Ecto neural progenitor cell (in vitro differentiated cells): ENCODE measurements around the gene L2HGDH.
"Not testable (repeated sequence)": the region's sequence is repeated elsewhere in the genome, so short reads cannot be mapped to it uniquely, and the experiment has no call there.

Experiments used
- DNase-seq: peaks from one replicate; pipeline ENCODE4 v3.0.0-alpha.2; 2018; ENCODE audit warnings: low spot score

L2HGDH gene

DNA sequence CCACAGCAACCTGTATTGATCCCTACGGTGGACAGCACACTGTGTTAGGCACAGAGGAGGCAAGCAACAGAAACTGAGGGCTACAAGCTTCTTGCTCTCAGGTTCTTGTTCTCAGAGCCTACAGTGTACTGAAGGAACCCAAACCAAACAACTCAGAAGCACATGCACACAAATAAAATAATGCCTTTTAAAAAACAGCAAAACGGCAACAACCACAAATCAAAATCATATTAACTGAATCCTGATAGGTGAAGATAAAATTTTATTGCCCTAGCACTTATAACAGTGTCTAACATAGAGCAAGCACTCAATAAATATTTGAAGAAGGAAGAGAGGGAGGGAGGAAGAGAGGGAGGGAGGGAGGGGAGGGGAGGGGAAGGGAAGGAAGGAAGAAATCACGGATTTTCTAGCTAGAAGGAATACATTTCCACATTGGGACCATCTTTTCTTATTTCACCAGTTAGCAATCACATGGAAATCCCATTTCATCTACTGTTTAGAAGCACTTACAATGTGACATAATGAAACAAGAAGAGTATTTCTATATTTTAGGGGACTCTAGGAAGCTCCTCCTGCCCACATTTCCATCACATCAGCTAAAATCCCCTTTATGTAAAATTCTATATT lies 27.3 kb upstream of the L2HGDH start:
- DNase-seq: no peak

DNA sequence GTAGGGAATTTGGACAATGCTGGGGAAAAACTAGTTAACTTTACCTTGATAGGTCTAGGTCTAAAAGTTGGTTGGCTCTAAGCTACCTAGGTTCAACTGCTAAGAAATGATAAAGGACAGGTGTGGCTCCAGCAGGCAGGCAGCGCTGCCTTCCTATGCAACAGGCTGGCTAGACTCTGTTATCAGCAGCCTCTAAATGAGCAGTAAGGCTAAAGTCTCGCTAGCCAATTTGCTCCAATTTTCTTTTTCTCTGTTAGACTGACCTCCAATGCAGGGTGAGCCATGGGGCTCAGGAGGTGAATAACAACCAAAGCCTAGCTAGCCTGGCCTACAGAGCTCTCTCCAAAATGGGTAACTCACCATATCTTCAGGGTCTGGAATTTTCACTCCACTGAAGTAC lies 26.6 kb upstream of the L2HGDH start:
- DNase-seq: no peak

DNA sequence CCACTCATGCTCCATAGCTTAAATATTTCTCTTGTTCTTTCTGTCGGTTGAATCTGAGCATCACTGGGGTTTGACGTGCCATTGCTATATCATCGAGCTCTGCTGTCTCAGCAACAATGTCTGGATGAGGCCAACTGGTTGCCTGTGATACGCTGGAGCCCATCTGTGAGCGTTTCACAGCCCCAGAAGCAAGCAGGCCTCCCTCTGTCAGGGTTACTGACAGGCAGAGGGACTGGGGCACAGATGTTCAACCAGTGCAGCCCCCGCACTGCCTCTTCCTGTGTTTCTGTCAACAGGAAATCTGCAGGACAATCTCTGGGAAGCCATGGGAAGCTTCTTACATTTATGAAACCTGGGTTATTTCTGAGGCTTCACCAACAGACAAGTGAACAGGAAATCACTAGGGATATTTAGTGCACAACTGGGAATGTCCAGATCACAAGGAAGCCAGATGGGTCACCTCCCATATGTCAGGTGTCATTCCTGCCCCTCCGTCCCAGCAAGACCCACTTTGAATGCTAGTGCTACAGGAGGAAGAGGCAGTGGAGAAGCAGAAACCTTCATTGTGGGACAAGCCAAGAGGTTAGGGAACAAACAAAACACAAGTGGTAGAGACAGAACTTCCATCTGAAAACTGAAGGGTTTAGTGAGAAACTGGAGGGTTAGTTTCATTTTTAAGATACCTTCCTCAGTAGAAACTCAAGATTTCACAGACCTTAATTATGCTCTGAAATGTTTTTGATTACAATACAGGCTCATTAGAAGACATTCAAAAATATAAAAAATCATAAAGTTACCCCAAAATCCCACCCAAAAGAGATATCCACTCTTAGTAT lies 24.2 kb upstream of the L2HGDH start:
- DNase-seq: no peak

DNA sequence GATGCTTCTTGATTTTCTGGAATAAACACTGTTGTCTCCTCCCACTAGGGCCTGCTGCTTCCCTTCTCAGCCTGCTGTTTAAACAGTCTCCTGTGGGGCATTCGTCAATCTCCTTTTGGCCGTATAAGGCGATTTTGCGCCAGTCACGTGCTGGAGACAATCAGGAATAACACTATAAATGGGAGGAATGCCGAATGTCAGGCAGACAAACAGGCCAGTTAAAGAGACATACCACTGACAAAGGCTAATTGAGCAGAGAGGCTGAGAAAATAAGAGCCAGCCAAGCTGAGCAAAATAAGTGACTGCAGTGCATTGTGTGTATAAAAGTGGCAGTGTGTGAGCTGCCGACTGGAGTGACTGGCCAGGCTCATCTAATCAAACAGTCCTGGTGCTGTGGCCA lies 23.4 kb upstream of the L2HGDH start:
- DNase-seq: peak; percentile 74

DNA sequence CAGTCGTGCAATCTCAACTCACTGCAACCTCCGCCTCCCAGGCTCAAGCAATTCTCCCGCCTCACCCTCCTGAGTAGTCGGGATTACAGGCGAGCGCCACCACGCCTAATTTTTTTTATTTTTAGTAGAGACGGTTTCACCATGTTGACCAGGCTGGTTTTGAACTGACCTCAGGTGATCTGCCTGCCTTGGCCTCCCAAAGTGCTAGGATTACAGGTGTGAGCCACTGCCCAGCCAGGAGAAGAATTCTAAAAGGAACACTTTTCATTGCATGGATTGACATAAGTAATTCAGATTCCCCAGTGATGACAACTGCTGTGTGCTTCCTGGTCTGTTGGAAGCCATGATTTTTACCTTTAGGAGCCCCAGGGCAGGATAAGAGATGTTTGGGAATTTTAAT lies 22.2 kb upstream of the L2HGDH start:
- no peak for DNase-seq

DNA sequence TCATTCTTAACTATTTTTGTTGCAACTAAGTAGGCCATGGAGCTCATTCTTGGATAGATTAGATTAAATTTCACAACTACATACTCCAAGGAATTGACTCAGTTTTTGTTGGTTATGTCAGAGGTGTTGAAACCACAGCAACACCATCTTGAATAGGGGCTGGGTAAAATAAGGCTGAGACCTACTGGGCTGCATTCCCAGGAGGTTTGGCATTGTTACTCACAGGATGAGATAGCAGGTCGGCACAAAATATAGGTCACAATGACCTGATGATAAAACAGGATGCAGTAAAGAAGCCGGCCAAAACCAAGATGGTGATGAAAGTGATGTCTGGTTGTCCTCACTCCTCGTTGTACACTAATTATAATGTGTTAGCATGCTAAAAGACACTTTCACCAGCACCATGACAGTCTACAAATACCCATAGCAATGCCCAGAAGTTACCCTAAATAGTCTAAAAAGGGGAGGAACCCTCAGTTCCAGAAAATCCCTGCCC lies 21.0 kb upstream of the L2HGDH start:
- no peak for DNase-seq

DNA sequence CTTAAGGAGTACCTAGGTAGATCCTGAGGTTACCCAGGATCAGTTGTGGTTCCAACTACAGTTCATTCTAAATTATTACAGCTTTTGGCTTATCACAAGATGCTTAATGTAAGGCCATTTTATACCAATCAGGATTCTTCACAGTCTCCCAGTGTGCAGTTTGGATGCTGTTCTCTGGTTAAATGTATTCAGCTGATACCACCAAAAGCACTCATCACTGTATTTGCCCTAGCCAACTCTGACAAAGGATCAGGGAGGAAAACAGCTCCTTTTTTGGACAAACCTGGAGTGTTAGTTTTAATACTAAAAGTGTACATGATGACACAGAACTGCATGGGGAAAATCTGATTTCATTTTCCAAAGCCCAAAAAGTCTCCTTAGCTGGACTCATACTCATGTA lies 19.6 kb upstream of the L2HGDH start:
- no peak for DNase-seq

DNA sequence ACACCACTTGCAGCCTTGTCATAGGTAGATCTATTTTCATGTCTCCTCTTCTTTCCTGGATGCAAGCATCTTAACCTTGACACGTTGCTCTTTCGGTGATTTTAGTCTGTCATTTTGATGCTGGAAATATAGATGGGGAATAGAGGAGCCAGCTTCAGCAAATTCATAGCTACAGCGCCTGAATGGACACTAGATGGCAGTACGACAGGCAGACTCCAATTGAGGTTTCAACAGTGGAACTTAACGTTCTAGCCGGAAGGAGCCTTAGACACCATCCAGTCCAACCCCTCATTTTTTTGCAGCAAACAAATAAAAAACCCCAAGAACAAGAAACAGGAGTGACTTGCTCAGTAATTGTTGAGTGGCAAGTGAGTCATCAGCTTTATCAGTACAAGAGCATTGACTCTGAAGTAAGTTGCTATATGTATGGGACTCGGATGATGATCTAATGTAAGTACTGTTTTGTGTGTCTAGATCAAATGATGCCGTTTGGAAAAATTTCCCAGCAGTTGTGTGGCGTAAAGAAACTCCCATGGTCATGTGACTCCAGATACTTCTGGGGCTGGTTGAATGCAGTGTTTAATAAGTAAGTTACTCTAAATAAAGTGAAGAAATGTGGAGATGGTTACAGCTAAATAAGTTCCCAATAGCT lies 9.1 kb upstream of the L2HGDH start:
- DNase-seq: no peak

DNA sequence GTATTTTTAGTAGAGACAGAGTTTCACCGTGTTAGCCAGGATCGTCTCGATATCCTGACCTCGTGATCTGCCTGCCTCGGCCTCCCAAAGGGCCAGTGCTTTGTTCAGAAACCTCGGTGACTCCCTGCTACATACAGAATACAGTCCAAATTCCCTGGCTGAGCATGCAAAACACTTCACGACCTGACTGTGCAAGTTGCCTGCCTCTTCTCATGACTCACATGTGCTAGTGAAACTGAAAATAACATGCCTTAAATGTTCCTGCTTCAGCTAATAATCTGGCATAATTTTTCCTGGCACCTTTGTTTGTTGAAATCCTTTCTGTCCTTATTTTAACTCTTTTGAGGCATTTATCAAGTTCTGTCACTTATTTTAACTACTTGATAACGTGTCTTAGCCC lies 8.3 kb upstream of the L2HGDH start:
- DNase-seq: no peak

DNA sequence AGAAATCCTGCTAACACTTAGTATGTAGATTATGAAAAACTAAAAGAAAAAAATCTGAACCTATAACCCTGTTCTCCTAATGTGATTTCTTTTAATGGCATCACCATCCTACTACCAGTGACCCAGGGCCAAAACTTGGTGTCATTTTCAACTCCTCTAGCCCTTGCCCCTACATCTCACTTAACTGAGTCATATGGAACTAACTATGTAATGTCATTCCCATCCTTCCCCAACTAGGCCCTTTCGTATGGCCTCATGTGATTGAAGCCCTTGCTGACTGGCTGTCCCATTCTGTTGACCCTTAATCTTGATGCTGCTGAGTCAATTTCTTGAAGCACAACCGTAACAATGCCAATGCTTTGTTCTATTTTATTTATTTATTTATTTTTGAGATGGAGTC lies 7.7 kb upstream of the L2HGDH start:
- DNase-seq: no peak

DNA sequence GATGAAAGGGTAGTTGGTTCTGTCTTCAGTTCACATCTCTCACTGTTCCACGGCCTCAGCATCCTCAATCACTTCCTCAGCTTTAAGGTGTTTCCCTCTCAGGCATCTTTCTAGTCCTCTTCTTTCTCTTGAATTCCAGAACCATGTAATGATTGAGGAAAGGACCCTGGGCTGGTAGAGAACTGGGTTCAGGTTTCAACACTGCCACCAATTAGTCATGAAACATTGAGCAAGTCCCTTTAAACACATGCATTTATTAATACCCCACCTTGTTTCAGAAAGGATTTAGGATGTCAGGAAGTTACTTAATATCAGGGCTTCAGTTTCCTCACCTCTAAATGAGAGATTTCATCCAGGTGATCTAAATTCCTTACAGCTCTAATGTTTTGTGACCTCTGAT lies 7.3 kb upstream of the L2HGDH start:
- DNase-seq: no peak

DNA sequence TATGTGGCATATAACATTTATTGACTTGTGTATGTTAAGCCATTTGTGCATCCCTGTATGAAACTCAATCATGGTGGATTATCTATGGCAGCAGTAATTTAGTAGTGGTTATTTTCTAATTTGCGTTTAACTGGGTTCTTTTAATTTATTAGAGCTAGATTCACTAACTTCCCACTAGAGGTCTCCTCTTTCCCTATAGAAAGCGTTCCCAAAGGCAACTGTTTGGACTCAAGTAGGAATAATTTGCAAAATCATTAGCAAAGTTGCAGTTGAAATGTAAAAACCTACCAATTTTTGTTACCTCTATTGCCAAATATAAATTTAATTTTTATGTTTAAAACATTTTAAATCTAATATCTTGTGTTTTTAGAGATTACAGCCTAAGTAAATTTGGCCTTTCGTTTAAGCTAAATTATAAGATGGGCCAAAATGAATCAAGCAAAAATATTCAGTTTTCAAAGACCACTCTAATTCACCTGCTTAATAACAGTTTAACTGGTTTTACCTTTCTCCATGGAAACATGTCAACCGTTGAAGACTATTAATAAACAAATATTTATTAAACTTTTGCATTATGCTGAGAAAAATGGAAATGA lies 6.1 kb upstream of the L2HGDH start:
- no peak for DNase-seq

DNA sequence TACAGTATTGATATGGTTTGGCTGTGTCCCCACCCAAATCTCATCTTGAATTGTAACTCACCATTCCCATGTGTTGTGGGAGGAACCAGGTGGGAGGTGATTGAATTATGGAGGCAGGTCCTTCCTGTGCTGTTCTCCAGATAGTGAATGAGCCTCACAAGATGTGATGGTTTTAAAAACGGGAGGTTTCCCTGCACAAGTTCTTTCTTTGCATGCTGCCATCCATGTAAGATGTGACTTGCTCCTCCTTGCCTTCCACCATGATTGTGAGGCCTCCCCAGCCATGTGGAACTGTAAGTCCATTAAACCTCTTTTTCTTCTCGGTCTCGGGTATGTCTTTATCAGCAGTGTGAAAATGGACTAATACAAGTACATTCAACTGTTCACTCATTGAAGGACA lies 2.1 kb upstream of the L2HGDH start:
- not testable (repeated sequence) for DNase-seq

DNA sequence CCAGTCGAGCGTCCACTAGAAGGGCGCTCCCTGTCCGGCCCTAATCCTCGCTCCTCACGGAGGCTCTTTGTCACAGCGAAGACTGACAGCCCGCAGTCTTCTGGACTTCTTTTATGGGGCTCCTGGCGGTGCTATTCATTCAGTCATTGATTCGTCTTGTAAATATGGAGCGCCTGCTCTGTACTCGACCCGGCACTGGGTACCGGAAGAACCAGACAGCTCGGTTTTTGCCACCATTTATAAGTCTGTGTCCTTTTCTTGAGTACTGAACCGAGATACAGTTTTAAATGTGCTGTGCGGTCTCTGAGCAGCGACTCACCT lies 665 bp upstream of the L2HGDH start:
- DNase-seq: no peak

DNA sequence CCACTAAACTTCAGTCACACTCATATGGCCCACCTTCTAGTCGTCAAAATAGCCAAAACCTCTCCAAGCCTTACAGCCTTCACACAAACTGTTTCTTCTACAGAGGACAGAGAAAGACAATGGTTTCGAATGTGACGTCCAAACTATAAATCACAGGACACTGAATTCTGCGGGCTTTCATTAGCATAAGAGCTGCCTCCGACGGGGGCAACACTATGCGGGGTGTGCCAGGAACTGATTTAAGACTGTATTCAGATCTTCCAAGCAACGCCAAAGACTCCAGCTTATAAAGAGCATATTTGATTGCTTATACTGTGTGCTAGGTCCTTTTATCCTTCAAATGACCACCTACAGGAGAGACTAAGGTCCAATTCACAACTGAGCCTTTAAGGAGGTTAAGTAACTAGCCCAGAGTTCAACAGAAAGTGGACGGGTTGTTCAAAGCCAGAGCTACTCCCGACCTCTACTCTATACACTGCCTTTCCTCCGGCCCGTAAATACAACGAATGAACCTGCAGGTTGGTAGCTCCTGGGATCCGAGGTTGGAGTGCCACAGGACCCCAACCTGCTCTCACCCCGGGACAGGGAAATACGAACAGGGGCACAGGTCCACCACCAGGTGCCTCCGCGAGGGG lies 575 bp downstream of the L2HGDH start:
- DNase-seq: no peak

DNA sequence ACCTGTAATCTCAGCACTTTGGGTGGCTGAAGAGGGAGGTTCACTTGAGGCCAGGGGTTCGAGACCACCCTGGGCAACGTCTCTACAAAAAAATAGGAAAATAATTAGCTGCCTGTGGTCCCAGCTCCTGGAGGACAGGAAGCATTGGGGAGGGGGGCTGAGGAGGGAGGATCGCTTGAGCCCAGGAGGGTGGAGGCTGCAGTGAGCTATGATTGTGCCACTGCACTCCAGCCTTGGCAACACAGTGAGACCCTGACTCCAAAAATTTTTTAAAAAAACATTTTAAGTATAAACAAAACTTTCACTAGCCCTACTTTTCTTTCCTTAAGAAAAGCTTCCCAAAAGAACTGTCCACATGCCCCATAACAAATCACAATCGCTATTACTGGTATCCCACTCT lies 1.6 kb downstream of the L2HGDH start:
- DNase-seq: no peak

DNA sequence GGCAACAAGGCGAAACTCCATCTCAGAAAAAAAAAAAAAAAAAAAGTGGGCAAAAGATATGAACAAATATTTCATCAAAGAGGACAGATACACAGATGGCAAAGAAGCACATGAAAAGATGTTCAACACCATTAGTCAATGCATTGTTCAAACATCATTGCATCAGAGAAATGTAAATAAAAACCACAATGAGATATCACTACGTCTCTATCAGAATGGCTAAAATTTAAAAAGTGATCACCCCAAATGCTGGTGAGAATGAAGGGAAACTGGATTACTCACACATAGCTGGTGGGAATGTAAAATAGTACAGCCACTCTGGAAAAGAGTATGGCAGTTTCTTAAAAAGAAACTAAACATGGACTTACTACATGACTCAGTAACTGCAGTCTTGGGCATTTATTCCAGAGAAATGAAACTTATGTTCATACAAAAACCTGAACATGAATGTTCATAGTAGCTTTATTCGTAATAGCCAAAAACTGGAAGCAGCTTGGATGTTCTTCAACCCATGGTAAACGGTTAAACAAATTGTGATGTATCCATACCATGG lies 3.6 kb downstream of the L2HGDH start:
- DNase-seq: no peak

DNA sequence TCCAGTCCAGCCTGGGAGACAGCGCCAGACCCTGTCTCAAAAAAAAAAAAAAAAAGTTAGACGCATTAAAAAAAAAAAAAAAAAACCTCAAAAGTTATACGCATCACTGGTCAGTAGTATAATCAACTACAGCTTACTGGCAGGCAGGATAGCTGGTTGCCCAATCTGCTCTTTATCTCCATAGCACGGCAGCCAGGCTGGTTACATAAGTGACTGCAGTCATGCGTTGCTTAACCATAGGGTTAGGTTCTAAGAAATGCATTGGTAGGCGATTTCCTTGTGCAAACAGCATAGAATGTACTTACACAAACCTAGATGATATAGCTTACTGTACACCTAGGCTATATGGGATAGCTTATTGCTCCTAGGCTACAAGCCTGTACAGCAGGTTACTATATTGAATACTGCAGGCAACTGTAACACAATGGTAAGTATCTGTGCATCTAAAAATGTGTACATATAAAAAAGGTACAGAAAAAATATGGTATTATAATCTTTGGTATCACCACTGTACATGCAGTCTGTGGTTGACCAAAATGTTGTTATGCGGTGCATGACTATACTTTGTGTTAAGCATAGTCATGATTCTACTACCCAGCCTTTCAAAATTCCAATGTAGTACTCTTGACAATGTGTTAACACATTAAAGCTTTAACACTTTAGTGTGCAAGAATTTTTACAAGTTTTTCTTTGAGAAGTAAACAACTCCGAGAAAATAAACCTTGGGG lies 8.1 kb downstream of the L2HGDH start:
- DNase-seq: no peak

DNA sequence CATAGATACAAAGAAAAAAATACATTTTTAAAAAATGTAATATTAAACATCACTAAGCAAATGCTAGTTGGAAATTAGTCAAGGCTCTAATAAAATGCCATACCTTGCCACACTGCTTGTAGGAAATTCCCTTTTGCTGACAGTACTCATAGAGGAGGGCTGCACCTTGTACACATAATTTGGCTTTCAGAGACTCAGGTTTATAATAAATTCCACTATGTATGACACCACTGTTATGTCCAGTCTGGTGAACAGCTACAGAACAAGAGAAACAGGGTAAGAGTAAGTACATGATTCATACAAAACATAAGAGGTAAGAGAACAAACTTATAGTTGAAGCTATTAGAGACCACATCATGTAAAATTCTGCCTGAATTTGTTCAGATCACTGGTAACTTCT lies 10.1 kb downstream of the L2HGDH start:
- no peak for DNase-seq

DNA sequence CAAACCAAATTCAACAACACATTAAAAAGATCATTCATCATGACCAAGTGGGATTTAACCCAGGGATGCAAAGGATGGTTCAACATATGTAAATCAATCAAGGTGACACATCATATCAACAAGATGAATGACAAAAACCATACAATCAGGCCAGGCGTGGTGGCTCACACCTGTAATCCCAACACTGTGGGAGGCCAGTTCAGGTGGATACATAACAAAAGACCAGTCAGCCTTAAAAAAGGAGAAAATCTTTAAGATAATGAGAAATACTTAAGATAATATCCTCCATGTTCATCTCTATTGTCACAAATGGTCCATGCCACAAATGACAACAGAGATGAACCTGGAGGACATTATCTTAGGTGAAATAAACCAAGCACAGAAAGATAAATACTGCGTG lies 12.4 kb downstream of the L2HGDH start:
- no peak for DNase-seq

DNA sequence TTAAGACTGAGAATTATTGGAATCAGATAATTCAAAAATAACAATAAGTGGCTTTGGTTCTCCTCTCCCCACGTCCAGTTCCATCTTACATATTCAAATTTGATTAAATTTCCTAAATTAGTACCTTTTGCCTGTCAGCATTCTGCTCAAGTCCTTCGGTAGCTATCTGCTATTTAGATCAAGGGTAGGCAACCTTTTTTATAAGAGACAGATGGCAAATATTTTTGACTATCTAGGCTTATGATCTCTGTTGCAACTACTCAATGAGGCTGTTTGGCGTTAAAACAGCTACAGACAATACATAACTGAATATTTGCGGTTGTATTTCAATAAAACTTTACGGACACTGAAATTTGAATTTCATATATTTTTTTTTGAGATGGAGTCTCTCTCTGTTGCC lies 21.7 kb downstream of the L2HGDH start:
- no peak for DNase-seq

DNA sequence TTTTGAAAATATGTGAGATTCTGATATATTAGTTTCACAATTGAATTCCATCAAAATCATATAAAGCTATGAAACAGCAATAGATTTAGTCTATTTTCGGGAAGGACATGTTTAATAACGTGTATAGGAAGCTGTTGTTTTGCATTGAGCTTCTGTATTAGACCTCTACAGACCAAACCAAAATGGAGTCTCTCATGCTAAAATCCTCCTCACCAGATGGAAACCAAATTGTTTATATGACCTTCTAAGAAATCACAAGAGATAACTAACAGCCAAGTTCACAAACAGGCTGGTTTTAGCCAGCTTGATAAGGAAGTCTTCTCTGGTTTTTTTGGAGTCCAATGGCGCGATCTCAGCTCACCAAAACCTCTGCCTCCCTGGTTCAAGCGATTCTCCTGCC lies 23.9 kb downstream of the L2HGDH start:
- DNase-seq: no peak
